Activated CD4-positive, alpha-beta T cell treated with anti-CD3 and anti-CD28 coated beads for 4 hours (primary cell): Measurements from ENCODE around the gene ING2.

Experiments used
- DNase-seq, 2 donors: peaks; one replicate each; pipeline ENCODE4 v3.0.0-alpha.2; 2020

Gene ING2

DNA sequence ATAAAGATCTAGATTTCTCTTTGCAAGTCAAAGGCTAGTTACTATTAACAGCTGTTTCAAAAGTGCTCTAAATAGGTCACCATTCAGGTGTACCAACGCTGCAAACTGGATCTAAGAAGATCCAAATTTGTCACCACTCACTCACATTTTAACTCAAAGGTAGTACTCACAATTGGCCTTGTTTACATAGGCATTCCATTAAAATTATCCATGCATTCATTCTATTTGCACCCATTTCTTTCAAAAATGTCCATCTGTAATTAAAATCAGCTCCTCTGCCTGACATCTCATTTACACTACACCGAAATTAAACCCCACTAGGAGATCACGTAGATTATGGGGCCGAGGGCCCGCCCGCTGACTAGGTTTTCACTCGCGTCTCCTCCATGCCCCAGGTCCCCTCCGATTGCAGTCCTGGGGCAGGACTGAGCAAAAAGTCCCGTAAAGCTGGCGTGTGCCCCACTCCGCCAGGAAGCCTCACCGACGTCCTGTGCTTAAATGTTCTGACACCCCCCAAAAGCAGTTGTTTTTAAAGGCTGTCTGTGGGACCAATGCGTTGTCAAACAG lies 1.3 kb upstream of the ING2 start:
- DNase-seq, result no peak

DNA sequence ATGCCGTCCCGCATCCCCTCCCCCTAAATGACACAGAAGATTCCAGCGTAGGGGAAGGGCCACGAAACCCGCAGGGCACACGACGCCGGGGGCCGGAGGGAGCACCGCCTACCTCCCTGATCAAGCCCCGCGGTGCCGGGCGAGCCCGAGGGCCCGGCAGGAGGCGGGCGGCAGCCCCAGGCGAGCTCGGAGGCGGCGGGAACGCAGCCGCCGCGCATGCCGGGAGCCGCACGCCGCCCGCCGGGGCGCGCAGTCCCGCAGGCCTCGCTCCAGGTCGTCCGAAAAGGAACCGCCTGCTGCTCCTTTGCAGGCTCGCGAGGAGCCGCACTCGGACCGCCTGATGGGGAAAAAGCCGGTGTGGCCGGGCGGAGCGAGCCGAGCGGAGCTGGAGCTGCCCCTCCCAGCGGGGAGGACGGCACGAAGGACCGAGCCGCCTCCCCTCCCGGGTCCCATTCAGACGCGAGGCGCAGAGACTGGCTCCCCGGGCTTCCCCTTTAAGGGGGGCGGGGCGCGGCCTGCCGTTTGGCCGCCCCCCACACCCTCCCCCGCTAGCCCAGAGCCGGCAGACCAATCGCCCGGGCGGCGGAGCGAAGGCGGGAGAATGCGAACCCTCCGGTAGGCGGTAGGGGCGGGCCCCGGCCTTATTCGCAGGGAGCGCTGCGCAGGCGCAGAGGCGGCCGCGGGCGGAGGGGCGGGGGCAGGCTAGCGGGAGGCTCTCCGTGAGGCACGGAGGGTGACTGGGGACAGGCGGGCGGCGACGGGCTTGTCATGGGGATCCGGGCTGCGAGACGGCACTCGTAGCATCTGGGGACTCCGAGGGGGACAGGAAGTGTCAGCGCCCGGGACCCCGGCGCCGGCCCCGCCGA lies 561 bp upstream of the ING2 start:
- peak; percentile 99 for DNase-seq

DNA sequence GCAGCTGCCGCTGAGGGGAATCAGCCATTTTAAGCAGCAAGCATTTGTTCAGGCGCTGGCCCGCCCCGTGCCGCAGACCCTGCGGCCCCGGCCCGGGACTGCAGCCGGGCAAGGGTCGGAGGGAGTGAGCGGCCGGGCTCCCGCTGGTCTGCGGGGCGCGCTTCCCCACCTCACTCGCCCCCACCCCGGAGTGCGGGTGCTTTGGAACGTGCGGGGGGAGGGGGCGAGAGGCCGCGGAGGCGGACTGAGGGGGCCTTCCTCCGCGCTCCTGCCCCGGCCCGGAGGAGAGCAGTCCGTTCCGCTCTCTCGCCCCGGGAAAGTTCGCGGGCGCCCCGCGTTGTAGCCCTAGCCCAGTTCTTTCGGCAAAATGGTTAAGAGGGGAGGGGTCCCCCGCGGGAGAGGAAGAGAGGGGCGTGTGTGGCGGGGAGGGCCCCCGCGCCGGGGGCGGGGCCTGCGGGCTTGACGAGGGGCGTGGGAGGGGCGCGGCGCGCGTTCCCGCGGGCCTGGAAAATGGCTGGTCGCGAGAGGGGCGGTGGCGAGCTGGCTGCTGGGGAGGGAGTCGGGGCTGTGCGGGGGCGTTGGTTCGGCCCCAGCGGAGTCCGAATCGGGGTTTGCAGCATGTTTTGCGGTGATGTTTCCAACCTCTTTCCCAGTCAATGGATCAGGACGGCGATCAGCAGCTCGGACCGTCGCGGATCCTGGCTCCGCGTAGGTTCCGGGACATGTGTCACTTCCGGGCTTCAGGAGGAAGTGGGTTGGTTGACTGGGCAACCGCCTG lies 942 bp downstream of the ING2 start:
- peak; percentile 85 to 86 for DNase-seq

DNA sequence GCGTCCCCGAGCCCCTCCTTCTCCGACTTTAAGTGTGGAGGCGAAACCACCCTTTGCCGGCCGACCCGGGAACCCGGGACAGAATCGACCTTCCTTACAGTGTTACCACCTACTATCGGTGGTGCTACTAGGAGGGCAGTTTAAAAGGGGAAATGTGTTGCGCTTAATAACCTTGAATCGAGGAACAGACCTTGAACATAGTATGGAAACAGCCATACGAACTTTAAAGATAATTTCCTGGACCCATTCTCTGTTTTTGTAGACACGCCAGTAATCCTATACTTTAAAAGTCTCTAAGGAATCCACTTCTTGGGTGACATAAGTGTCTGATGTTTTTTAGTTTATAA lies 1.5 kb downstream of the ING2 start:
- DNase-seq, result no peak

DNA sequence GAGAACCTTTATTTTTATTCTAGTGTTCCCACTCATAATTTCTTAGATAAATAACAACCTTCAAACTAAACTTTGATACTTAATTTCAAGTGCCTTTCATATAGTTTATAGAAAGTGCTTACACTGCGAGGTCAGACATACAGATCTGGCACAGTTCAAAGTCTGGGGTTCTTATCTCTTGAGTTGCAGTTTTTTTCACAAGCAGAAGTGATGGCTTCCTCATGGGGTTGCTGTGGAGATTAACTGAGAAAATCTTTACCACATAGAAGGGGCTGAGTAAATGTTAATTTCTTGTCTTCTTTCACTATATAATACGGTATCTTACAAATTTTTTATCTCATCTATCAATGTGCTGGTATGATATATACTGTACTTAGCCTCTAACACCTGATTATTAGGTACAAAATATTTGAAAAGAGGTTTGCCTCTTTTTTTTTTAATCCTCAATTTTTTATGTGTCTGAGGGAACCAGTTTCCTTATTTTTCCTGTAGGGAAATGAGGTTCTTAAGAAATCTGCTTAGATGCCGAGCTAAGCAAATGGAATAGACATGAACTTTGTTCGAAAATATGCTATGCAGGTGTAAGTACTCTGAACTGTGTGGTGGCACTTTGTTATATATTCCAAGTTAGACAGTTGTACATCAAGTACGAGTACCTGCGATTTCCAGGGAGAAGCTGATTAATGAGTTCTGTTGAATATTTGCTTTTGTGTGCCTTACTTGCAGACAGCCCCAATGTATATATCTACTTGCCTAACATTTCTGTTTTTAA lies 3.3 kb downstream of the ING2 start:
- no peak for DNase-seq

DNA sequence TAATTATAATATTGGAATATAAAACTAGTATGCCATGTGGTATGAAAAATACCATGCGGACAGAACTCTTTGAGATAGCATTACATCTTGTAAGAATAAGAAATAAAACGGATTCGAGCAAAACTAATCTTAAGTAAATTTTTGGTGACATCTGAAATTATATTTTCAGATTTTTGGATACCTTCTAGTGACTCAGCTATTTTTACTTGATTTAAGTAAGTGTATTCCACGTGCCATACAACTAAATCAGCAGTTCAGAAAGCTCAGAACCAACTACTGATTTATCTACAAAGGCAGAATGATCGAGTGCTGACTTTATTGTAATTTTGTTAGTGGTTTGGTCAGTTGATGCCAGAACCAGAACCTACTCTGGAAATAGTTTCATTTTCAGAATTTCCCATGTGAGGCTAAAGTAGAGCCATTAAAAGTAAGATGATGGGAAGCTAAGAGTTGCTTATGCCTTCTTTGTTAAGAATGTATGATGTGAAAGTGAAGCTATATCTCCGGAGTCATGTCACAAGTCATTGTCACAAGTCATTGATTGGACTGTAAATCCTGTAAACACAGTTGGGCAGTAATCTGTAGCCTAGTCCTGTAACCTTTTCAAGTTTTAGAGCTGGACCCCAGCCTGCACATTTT lies 4.0 kb downstream of the ING2 start:
- no peak for DNase-seq

DNA sequence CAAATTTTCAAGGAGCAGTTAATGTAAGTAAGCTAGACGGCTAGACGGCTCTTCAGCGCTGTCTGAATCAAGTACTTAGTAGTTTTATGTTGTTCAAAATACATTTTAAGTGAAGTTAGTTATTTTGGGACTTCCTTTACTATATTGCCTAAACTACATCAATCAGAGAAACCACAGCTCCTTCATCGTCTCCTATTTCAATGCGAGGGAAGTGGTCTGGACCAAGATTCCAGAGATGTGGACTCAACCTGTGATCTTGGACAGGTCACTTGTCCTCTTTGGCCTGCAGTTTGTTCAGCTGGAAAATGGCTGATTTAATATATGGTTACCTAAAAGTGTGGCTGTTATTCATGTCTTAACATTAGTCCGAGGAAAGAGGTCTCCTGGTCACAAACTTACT lies 10.6 kb downstream of the ING2 start:
- no peak for DNase-seq

DNA sequence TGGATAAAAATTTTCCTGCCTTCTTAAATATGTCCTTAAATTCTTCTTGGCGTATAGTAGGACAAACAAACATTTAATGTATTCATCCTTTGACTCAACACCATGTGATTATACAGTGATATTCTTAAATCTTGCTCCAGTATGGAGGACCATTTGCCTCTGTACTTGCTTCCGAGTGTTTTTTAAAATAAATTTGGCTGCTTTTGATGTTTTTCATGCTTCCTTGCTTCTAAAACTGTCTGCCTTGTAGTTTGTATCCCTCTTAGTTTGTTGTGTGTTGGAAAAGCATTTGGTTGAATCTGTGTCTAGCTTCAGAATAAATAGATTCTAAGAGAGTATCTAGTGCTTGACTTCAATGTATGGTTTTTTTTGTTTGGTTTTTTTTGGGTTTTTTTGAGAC lies 12.3 kb downstream of the ING2 start:
- DNase-seq, result no peak

DNA sequence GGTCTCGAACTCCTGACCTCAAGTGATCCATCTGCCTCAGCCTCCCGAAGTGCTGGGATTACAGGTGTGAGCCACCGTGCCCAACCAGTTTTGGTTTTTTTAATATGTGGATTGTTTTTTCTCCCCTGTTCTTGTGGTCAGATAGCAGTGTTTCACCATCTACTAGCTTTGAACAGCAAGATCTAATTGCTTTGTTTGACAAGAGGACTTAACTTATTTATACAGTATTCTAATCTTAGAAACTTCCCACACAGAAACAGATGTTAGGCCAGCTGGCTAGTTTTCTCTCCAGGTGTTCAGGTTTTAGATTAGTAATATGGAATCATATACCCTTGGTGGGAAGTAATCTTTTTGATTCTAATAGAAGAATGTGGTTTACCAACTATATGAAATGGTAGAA lies 12.9 kb downstream of the ING2 start:
- no peak for DNase-seq

DNA sequence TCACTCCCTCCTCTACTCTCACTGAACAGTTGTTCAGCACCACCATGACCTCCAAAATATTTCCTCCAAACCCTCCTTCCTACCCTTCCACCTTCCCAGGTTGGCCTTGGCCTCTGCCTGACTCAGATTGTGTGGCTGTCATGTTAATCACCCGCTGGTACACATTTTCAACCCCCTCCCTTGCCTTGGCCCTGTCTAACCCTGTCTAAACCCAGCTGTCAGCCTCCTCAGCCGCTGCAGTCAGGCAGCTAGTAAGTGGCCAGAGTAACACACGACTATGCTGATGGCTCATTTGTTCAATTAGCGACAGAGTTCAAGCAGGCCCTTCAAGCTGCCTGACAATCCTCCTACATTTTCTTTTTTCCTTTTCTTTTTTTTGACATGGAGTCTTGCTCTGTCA lies 18.0 kb downstream of the ING2 start:
- DNase-seq, result no peak

DNA sequence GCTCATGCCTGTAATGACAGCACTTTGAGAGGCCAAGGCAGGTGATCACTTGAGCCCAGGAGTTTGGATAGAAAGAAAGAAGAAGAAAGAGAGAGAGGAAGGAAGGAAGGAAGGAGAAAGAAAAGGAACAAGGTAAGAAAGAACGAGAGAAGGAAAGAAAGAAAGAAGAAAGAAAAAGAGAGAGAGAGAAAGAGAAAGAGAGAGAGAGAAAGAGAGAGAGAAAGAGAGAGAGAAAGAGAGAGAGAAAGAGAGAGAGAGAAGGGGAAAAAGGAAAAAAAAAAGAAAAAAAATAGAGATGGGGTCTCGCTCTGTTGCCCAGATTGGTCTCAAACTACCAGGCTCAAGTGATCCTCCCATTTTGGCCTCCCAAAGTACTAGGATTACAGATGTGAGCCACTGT lies 22.5 kb downstream of the ING2 start:
- DNase-seq, result no peak

DNA sequence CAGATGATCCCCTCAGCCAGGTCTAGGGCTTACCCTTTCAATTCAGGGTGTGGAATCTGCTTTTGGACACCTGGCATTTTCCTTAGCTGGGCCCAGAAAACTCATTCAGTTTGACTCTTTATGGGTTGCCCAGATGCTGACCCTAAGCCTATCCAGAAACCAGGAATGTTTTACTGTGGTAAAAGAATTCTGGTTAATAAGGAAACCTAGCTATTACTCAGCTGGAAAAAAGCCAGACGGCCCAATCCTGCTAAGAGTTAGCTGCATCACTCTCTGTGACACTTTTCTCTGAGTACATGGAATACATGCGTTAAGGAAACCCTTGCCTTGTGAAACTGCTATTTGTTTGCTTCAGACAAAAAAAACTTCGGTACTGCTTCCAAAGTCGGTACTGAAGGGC lies 28.0 kb downstream of the ING2 start:
- no peak for DNase-seq

DNA sequence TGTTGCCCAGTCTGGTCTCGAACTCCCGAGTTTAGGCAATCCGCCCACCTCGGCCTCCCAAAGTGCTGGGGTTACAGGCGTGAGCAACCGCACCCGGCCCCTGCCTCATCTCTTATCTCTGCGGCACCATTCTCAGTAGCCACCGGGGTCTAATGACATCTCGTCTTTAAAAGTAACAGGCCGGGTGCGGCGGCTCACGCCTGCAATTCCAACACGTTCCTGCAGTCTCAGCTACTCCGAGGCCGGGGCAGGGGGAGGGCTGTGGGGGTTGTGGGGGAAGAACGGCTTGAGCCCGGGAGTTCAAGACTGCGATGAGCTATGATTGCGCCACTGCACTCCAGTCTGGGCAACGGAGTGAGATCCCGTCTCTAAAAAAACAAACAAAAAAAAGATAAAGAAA lies 28.8 kb downstream of the ING2 start:
- no peak for DNase-seq

DNA sequence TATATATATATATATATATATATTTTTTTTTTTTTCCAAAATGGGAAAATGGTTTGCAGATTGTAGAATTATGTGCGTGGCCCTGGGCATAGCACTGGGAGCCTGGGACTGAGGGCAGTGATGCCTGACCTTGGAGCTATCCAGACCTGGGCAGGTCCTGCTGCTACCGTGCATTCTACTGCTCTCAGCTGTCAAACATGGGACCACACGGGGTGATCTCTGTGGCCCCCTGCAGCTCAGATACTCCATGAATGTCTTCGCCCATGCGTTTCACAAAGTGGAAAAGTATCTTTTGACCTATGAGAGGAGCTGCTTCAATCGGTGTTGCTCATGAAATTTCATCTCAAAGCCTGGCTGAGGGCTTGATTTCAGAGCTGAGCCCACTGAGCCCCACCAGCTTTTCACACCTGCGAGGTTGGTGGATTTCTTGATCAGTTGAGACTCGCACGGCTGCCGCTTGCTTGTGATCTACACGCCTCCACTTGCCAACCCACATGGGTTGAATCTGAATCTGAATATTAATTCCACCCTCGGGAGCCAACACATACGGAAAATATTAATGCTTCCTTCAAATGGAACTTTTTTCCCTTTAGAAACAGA lies 35.7 kb downstream of the ING2 start:
- DNase-seq, result no peak

DNA sequence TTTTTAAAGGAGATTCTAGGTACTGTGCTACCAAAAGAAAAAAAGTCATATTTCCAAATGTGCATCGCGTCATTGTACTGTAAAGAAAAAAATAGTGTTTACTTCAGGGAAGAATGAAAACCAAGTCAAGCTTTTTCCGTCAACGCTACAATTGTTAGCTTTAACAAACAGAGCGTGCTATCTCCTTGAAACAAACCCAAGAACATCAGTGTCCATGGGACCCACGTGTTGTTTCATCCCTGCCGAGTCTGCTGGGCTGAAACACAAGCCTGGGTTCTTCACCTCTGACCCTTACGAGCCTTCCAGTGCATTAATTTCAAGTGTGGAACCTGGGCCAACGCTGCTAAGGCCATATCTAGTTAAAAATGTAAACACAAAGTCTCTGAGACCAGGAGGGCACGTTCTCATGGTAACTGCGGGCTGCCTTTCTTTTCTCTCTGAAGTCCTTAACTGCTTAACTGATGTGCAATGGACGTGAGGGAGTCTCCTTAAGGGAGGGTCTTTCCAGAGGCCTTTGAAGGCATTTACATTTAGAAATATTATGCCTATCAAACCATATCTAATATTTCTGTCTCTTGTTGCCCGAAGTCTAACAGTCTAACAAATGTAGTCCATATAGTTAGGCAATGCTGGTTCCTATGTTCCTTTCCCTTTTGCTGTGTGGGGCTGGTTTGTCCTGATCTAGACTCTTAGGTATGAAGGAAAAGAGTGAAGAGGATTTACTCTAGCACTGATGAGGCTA lies 36.3 kb downstream of the ING2 start:
- no peak for DNase-seq

DNA sequence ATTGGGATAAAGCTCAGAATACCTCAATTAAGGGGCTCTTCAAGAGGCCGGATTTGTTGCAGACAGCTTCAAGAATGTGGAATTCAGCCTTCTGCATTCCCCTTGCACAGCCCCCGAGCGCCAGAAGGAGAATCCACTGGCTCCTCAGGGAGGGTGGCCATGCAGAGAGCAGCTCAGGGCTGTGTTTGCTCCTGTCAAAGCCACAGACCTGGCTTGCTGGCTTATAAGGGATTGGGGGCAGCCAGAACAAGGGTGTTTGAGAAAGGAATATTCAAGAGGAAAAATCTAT lies 36.8 kb downstream of the ING2 start:
- no peak for DNase-seq

DNA sequence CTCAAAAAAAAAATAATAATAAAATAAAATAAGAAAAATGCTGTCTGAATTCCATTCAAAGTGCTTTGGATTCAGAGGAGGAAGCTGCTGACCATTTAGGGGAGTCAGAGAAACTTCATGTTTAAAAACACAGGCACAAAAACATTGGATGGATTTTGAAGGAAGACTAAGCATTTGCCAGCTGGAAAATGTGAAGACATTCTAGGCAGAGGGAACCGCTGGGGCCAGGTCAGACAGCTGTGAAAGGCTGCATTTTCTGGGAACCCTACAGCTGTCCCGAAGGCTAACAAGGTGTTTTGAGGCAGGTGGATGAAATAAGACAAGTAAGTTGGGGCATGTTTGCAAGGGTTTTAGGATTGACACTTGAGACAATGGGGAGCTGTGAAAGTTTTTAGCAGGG lies 38.6 kb downstream of the ING2 start:
- DNase-seq, result no peak

DNA sequence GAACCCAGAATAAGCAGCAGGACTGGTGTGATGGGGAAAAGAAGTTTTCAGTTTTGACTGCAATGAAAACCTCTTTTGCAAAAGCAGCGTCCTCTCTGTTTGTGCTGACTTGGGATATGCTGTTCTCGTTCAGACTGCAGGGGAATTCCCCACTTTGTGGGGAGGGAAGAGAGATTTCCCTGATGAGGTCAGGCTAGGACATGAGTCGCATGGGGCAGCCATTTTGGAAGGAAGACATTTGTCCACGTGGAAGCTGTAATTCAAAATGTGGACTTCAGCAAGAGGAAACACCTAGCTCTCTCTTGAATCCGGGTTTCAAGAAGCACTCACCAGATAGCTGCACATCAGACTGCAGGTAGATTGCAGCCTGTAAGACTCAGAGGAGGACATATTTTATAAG lies 39.3 kb downstream of the ING2 start:
- DNase-seq, result no peak

DNA sequence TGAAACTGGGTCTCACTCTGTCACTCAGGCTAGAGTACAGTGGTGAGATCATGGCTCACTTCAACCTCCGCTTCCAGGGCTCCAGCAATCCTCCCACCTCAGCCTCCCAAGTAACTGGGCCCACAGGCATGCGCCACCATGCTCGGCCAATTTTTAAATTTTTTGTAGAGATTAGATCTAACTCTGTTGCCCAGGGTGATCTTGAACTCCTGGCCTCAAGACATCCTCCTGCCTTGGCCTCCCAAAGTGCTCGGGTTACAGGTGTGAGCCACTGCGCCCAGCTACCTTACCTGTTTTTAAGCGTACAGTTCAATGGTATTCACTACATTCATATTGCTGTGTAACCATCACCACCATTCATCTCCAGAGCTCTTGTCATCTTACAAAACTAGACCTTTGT lies 41.5 kb downstream of the ING2 start:
- DNase-seq, result no peak

DNA sequence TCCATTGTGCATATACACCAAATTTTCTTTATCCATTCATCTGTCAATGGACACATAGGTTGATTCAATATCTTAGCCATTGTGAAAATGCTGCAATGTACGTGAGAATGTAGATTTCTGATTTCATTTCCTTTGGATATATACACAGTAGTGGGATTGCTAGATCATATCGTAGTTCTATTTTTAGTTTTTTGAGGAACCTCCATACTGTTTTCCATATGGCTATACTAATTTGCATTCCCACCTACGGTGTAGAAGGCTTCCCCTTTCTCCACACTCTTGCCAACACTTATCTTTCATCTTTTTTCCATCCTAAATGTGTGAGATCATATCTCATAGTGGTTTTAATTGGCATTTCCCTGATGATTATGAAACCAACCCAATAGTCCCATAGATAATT lies 43.4 kb downstream of the ING2 start:
- no peak for DNase-seq

DNA sequence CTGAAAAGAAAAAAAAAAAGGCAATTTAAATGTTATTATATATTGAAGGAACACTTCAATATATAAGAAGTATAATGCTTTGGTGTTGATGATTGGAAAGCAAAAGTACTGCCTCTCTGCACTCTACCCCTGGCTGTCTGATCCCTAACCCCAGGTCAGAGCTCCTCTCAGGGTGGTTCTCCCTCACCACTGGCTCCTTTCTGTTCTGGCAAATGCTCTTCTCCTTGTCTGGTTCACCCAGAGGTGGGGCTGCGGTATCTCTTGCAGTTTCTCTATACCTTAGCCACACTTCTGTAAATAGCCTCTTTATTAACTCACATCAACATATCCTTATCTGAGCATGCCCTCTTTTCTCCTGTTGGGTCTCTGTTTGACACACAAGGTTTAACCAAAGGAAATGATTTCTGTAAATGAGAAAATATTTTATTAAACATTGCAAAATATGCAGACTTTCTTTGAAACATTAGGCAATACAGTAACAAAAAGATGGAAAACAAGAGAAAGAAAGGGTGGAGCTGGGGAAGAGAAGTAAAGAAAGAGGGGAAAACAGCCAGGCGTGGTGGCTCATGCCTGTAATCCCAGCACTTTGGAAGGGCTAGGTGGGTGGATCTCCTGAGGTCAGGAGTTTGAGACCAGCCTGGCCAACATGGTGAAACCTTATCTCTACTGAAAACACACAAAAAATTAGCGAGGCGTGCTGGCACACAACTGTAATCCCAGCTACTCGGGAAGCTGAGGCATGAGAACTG lies 45.7 kb downstream of the ING2 start:
- no peak for DNase-seq
